Adrenal gland (tissue), 5 donors: ENCODE results near the gene SDK1.

Source experiments
- POLR2A ChIP-seq, 2 donors: fragments of 450-650 bp; IDR thresholded peaks; one replicate each; pipeline ENCODE4 v1.6.1; 2017; ENCODE audit warnings: antibody characterized with exemption in 2 of 2, mild to moderate bottlenecking in 2 of 2, moderate library complexity in 1 of 2
- TF ChIP-seq, protein P1 (sequence below), 6 experiments: fragments of 450-650 bp in 4 of 6; fragments of 200-600 bp in 2 of 6; sonication (generic) in 1 of 6; IDR thresholded peaks; 1 replicate in 5 of 6; 2 replicates in 1 of 6; pipeline versions ENCODE4 v1.5.1 to v1.8.0; 2016 to 2021; ENCODE audit warnings: antibody characterized with exemption in 6 of 6, mild to moderate bottlenecking in 2 of 6, moderate library complexity in 1 of 6
- donor health status: DM: no; HTN: no; CAD: no.

DNA sequence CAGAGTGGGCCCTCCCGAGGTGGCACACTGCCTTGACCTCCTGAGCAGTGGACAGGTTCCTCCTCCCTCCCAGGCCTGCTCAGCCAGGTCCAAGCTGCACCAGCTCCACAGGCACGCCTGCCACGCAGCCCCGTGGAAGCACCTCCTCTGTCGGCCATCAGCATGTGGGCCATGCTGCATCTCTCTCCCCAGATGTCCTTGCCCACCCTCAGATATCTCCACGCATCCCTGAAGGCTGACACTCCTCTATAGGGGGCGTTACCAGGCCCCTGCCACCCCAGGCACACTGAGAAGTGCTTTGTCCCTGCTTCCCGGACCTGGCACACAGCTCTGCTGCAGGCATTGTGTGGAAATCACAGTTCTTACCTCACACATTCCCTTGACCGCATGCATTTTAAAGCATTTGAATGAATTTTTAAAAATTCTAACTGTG, 598.5 kb downstream of the SDK1 start:
- TF ChIP-seq, protein P1, sequence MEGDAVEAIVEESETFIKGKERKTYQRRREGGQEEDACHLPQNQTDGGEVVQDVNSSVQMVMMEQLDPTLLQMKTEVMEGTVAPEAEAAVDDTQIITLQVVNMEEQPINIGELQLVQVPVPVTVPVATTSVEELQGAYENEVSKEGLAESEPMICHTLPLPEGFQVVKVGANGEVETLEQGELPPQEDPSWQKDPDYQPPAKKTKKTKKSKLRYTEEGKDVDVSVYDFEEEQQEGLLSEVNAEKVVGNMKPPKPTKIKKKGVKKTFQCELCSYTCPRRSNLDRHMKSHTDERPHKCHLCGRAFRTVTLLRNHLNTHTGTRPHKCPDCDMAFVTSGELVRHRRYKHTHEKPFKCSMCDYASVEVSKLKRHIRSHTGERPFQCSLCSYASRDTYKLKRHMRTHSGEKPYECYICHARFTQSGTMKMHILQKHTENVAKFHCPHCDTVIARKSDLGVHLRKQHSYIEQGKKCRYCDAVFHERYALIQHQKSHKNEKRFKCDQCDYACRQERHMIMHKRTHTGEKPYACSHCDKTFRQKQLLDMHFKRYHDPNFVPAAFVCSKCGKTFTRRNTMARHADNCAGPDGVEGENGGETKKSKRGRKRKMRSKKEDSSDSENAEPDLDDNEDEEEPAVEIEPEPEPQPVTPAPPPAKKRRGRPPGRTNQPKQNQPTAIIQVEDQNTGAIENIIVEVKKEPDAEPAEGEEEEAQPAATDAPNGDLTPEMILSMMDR (IDR thresholded peaks at IDR 0.05), result no peak
- no peak for TF ChIP-seq POLR2A (IDR thresholded peaks at IDR 0.05)
